NCI-H510A treated with DMSO at 0.1 percent for 48 hours (cell line): ENCODE results near the gene CCDC27.
A peak's percentile ranks its signal among the peaks of the same experiment; 100 is the strongest.

ENCODE experiments used
- DNase-seq: peaks from one replicate; lab custom pipeline; 2025; lab: John Stamatoyannopoulos, UW

The CCDC27 gene

GRCh38 chr1:3777078-3777547, 24.9 kb downstream of the CCDC27 start:
- DNase-seq: no peak

- no peak for DNase-seq
Measured at GRCh38 chr1:3777647-3778589, 25.7 kb downstream of the CCDC27 start.

GRCh38 chr1:3778590-3779264, 26.5 kb downstream of the CCDC27 start:
- DNase-seq: no peak

GRCh38 chr1:3779265-3779911, 27.1 kb downstream of the CCDC27 start:
- no peak for DNase-seq

- DNase-seq: no peak
Measured at GRCh38 chr1:3779912-3780416, 27.7 kb downstream of the CCDC27 start.

- no peak for DNase-seq
Measured at GRCh38 chr1:3780901-3781300, 28.7 kb downstream of the CCDC27 start.

GRCh38 chr1:3783651-3784474, 31.6 kb downstream of the CCDC27 start:
- no peak for DNase-seq

- DNase-seq: no peak
Measured at GRCh38 chr1:3785045-3785444, 32.8 kb downstream of the CCDC27 start.

GRCh38 chr1:3785456-3786157, 33.4 kb downstream of the CCDC27 start:
- DNase-seq: peak; percentile 17

GRCh38 chr1:3786468-3787348, 34.5 kb downstream of the CCDC27 start:
- no peak for DNase-seq

- no peak for DNase-seq
Measured at GRCh38 chr1:3787349-3787715, 35.1 kb downstream of the CCDC27 start.

GRCh38 chr1:3787745-3788605, 35.7 kb downstream of the CCDC27 start:
- DNase-seq: no peak

GRCh38 chr1:3788756-3789420, 36.6 kb downstream of the CCDC27 start:
- no peak for DNase-seq

GRCh38 chr1:3789421-3790300, 37.4 kb downstream of the CCDC27 start:
- no peak for DNase-seq

GRCh38 chr1:3790500-3790923, 38.3 kb downstream of the CCDC27 start:
- no peak for DNase-seq

- DNase-seq: no peak
Measured at GRCh38 chr1:3790952-3791351, 38.7 kb downstream of the CCDC27 start.
